ENCODE results near the gene PIGZ.

- no peak for TF ChIP-seq CTCF (IDR thresholded peaks at IDR 0.05; ENCODE audit: low read depth, low read length, missing input control)
- no peak for TF ChIP-seq NR2F2 (IDR thresholded peaks at IDR 0.05)
- no peak for TF ChIP-seq RXRA (IDR thresholded peaks at IDR 0.05)
- no peak for TF ChIP-seq ZBTB33 (IDR thresholded peaks at IDR 0.05)
- no peak for TF ChIP-seq RAD21 (IDR thresholded peaks at IDR 0.05)
- TF ChIP-seq GABPA (IDR thresholded peaks at IDR 0.05 in 1 of 2, conservative IDR thresholded peaks at IDR 0.05 in 1 of 2), result no peak
- TF ChIP-seq REST (IDR thresholded peaks at IDR 0.05), result no peak
- TF ChIP-seq SP1 (IDR thresholded peaks at IDR 0.05), result no peak
- TF ChIP-seq HNF4A (conservative IDR thresholded peaks at IDR 0.05), result no peak
- TF ChIP-seq TAF1 (conservative IDR thresholded peaks at IDR 0.05), result no peak
- no peak for TF ChIP-seq ATF3 (IDR thresholded peaks at IDR 0.05)
- TF ChIP-seq JUND (IDR thresholded peaks at IDR 0.05), result no peak
Observed at GRCh38 chr3:196996454-196997265, 28.0 kb upstream of the PIGZ start.
